ENCODE results near the gene ASF1B. TPM values are rescaled to one million over a fixed set of nuclear protein-coding genes. Genes with fewer than 3 reads are reported as not detected.
"Not testable (repeated sequence)": the region's sequence is repeated elsewhere in the genome, so short reads cannot be mapped to it uniquely, and the experiment has no call there.

Gene ASF1B
- 1 to 10 TPM in 3 of 4 donors, not detected in 1; 1.9 to 4.5 (median 4.4) TPM for total RNA-seq

DNA sequence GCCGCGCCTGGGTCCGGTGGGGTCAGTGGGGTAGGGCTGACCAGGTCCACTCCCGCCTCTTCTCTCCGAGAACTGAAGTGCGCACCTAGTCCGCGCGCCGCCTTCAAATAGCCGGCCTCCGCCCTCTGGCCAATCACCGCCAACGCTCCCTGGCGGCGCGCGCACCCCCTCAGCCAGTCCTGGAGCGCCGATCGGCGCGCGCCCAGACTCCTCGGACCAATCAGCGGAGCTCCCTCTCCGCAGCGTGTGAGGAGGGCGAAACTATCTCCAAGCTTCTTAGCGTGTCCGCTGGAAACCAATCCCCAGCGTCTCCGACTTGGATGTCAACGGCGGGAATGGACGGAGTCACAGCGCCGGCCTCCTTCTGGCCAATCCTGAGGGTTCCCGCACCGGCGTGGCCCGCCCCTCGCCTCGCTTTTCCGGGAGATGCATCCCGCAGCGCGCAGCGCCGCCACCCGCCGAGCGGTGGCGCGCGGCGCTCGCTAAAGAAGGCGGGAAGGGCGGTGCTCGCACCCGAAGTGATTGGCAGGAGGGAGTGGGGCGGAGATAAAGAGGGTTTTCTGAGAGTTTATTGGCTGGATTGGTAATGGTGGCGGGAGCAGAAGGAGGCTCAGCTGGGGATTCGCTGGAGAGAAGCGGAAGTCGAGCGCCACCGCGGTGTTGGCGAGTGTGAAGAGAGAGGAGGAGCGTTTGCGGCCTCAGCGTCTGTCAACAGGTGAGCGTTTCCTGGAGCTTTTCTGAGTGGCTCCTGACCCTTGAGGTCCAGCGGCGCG, at the start of gene ASF1B:
TSS of gene ASF1B (minus strand) at position 81 of the 773 bp plus-strand sequence. CDS start 133 bp downstream, outside the sequence.
- DNase-seq, result peak; percentile 98
- TF ChIP-seq POLR2A (IDR thresholded peaks at IDR 0.05) (peak; percentile 84), POLR2AphosphoS5 (IDR thresholded peaks at IDR 0.05) (peak; percentile 80 to 88 (median 85)), EP300 (IDR thresholded peaks at IDR 0.05; ENCODE audit: low read depth) (no peak)
- TF ChIP-seq, protein P1, sequence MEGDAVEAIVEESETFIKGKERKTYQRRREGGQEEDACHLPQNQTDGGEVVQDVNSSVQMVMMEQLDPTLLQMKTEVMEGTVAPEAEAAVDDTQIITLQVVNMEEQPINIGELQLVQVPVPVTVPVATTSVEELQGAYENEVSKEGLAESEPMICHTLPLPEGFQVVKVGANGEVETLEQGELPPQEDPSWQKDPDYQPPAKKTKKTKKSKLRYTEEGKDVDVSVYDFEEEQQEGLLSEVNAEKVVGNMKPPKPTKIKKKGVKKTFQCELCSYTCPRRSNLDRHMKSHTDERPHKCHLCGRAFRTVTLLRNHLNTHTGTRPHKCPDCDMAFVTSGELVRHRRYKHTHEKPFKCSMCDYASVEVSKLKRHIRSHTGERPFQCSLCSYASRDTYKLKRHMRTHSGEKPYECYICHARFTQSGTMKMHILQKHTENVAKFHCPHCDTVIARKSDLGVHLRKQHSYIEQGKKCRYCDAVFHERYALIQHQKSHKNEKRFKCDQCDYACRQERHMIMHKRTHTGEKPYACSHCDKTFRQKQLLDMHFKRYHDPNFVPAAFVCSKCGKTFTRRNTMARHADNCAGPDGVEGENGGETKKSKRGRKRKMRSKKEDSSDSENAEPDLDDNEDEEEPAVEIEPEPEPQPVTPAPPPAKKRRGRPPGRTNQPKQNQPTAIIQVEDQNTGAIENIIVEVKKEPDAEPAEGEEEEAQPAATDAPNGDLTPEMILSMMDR (IDR thresholded peaks at IDR 0.05), result peak; percentile 62 to 93 (median 79)
- in situ Hi-C loops (cut with MboI; ENCODE audit: low pct_ligation_motif_present in 1 of 4, low pct_unique_long_range_greater_than_20kb in 1 of 4, low sequenced_read_pairs in 3 of 4), result no loop called here
- 0% methylated on average over 72 of the region's 78 CpGs; no CpG with 5 or more reads in 1 of the 2 donors for WGBS, 2 donors (ENCODE audit: low coverage in 1 of 2)
- H3K36me3 ChIP-seq, result no peaks in the 10 kb centered on the region
- no peaks in the 10 kb centered on the region for H3K27me3 ChIP-seq
- peak within 1 kb of the TSS; percentile 50 to 76 (median 58) for H3K4me3 ChIP-seq
- H3K9me3 ChIP-seq, result no peaks in the 10 kb centered on the region
- peaks cover 14 to 27% (median 22%) of the 10 kb centered on the region in 4 donors for H3K4me1 ChIP-seq
- H3K27ac ChIP-seq, result peak within 1 kb of the TSS; percentile 94 to 96 (median 94)
- intact Hi-C loops (cut with DNase I; ENCODE audit: low total_unique reads), result loop anchor here (5.0 kb wide), 1 partner anchor 64 kb away; the partner anchor contains the start of gene MISP3

GRCh38 chr19:14185691-14186090, 49.3 kb upstream of the ASF1B start:
- in situ Hi-C loops (cut with MboI; ENCODE audit: low pct_ligation_motif_present in 1 of 4, low pct_unique_long_range_greater_than_20kb in 1 of 4, low sequenced_read_pairs in 3 of 4), result loop anchor here in 2 of 4 donors (25.0 kb wide), 2 partner anchors 152 to 277 kb away; no protein-coding TSS in a partner anchor
- H3K27me3 ChIP-seq; H3K4me3 ChIP-seq; H3K4me1 ChIP-seq; H3K36me3 ChIP-seq; H3K27ac ChIP-seq; H3K9me3 ChIP-seq; intact Hi-C loops (cut with DNase I; ENCODE audit: low total_unique reads); DNase-seq: not testable (repeated sequence)
- 76% methylated on average over 1 of the region's 1 CpG; no CpG with 5 or more reads in 1 of the 2 donors for WGBS, 2 donors (ENCODE audit: low coverage in 1 of 2)

DNA sequence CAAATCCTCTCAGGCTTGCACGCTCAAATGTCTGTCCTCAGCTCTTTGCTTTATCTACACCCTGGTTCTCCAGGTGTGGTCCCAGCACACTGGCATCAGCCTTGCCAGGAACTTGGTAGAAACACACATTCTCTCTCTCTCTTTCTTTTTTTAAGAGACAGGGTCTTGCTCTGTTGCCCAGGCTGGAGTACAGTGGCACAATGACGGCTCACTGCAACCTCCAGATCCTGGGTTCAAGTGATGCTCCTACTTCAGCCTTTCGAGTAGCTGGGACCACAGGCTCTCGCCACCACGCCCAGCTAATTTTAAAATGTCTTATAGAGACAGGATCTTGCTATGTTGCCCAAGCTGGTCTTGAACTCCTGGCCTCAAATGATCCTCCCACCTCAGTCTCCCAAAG, 48.8 kb upstream of the ASF1B start:
- H3K27me3 ChIP-seq, result no peaks in the 10 kb centered on the region
- peaks cover 0 to 5% (median 2%) of the 10 kb centered on the region in 4 donors for H3K4me1 ChIP-seq
- H3K9me3 ChIP-seq, result no peaks in the 10 kb centered on the region
- no peak overlapping the region for H3K4me3 ChIP-seq
- no peak overlapping the region for H3K27ac ChIP-seq
- WGBS, 2 donors (ENCODE audit: low coverage in 1 of 2), result 92% methylated on average over 5 of the region's 5 CpGs; no CpG with 5 or more reads in 1 of the 2 donors
- TF ChIP-seq, protein P1 (IDR thresholded peaks at IDR 0.05), result no peak
- TF ChIP-seq EP300 (IDR thresholded peaks at IDR 0.05; ENCODE audit: low read depth) (no peak), POLR2A (IDR thresholded peaks at IDR 0.05) (no peak), POLR2AphosphoS5 (IDR thresholded peaks at IDR 0.05) (no peak)
- intact Hi-C loops (cut with DNase I; ENCODE audit: low total_unique reads) (no loop called here), in situ Hi-C loops (cut with MboI; ENCODE audit: low pct_ligation_motif_present in 1 of 4, low pct_unique_long_range_greater_than_20kb in 1 of 4, low sequenced_read_pairs in 3 of 4) (loop anchor here in 2 of 4 donors (25.0 kb wide), 2 partner anchors 152 to 277 kb away; no protein-coding TSS in a partner anchor)
- no peaks in the 10 kb centered on the region for H3K36me3 ChIP-seq
- no peak for DNase-seq

GRCh38 chr19:14183741-14184350, 47.5 kb upstream of the ASF1B start:
- Histone ChIP-seq H3K27me3 (no peaks in the 10 kb centered on the region), H3K36me3 (no peaks in the 10 kb centered on the region), H3K4me1 (peaks cover 0 to 5% (median 2%) of the 10 kb centered on the region in 4 donors), H3K4me3 (no peak overlapping the region), H3K9me3 (no peaks in the 10 kb centered on the region), H3K27ac (no peak overlapping the region)
- no peak for DNase-seq
- 78% methylated on average over 10 of the region's 14 CpGs; no CpG with 5 or more reads in 1 of the 2 donors for WGBS, 2 donors (ENCODE audit: low coverage in 1 of 2)
- intact Hi-C loops (cut with DNase I; ENCODE audit: low total_unique reads), result no loop called here
- TF ChIP-seq POLR2AphosphoS5 (IDR thresholded peaks at IDR 0.05) (no peak), POLR2A (IDR thresholded peaks at IDR 0.05) (no peak), EP300 (IDR thresholded peaks at IDR 0.05; ENCODE audit: low read depth) (no peak)
- TF ChIP-seq, protein P1 (IDR thresholded peaks at IDR 0.05), result no peak
- in situ Hi-C loops (cut with MboI; ENCODE audit: low pct_ligation_motif_present in 1 of 4, low pct_unique_long_range_greater_than_20kb in 1 of 4, low sequenced_read_pairs in 3 of 4), result loop anchor here in 2 of 4 donors (25.0 kb wide), 2 partner anchors 153 to 278 kb away; no protein-coding TSS in a partner anchor

Data from transverse colon (tissue), 4 donors.